Retinal pigment epithelial cell (primary cell): ENCODE results near the gene KCNIP1.

Source experiments
- DNase-seq: peaks from one replicate; pipeline ENCODE4 v3.0.0-alpha.2; 2010; ENCODE audit warnings: low read depth
- H3K4me3 ChIP-seq: 2 replicates; pipeline ENCODE4 v1.5.1; 2011; ENCODE audit warnings: mild to moderate bottlenecking, low read length, control low read depth, moderate library complexity
- TF ChIP-seq, protein P1 (sequence below): conservative IDR thresholded peaks from 2 replicates; pipeline ENCODE4 v1.5.1; 2011; ENCODE audit warnings: low read depth, low read length, control low read depth, inconsistent platforms

KCNIP1 gene

DNA sequence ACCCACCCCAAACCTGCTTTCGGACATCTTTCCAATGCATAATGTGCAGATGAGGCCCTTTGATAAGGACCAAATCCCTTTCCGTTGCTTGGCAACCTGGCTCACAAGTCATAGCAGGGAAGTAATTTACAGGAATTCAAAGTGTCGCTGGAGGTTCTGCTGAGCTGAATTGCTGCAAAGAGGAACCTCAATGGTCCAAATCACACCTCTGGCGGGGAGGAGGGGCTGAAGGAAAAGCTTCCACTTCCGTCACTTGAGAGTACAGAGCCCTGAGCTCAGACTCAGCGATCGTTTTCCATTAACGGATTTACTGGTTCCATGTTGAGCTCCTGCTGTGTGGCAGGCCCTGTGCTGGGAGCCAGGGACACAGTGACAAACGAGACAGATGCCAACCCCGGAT, 99.3 kb downstream of the KCNIP1 start:
- DNase-seq: no peak
- TF ChIP-seq, protein P1, sequence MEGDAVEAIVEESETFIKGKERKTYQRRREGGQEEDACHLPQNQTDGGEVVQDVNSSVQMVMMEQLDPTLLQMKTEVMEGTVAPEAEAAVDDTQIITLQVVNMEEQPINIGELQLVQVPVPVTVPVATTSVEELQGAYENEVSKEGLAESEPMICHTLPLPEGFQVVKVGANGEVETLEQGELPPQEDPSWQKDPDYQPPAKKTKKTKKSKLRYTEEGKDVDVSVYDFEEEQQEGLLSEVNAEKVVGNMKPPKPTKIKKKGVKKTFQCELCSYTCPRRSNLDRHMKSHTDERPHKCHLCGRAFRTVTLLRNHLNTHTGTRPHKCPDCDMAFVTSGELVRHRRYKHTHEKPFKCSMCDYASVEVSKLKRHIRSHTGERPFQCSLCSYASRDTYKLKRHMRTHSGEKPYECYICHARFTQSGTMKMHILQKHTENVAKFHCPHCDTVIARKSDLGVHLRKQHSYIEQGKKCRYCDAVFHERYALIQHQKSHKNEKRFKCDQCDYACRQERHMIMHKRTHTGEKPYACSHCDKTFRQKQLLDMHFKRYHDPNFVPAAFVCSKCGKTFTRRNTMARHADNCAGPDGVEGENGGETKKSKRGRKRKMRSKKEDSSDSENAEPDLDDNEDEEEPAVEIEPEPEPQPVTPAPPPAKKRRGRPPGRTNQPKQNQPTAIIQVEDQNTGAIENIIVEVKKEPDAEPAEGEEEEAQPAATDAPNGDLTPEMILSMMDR: no peak
- no peak overlapping the region for H3K4me3 ChIP-seq

DNA sequence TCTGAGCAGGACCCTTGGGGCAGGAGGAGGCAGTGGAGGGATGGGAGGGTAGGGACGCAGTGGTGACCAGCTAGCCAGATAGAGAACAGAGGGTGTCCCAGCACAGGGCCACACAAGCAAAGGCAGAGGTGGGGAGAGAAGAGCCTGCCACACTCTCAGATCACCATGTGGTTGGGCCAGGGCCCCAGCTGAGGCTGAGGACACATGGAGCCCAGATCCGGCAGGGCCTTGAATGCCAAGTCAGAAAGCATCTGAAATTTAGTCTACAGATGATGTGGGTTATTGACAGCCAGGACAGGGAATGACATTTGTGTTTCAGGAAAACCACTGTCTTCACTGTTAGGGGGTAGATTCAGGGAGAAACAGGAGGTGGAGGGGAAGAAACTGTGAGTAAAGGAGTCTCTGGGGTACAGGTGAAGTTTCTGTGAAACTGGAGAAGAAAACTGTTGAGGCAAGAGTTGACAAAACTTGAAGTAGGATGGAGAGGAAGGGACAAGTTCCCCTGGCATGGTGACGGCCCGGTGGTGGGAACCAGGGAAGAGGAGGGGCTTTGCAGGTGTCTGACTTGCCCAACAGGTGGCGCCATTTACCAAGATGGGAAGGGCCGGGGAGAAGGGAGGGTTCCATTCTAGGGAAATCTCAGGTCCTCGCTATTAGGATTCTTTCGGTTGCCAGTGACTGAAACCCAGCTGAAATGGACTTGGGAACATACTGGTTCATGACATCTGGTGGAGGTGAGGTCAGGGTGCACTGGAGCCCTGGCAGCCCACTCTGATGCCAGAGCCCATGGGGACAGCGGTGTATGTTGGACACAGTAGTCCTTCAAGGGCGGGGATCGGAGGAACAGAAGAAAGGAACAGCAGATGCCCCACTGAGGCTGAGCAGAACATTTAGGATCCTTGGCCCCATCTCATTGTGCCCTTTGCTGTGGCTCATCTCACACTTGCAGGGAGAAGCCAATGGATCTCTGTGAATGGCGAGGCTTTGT, 100.1 kb downstream of the KCNIP1 start:
- DNase-seq: no peak
- H3K4me3 ChIP-seq: no peak overlapping the region
- TF ChIP-seq, protein P1: peak; percentile 81

DNA sequence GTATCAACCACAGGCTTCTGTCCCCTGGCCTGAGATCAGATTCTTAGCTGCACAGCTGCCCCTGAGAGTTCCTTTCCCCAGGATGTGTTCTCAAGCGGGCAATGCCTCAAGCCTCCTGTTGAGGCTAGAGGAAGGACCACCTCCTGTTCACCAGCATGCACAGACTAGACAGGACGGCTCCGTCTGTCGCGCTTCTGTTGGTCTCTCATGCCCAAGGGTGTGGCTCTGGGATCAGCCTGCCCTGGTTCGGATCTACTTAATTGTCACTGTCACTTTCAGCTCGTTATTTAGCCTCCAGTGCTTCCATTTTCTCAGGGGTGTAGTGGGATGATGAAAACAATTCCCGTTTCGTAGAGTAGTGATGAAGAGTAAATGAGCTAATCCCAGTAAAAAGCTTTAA, 103.1 kb downstream of the KCNIP1 start:
- DNase-seq: no peak
- H3K4me3 ChIP-seq: no peak overlapping the region
- TF ChIP-seq, protein P1: no peak

DNA sequence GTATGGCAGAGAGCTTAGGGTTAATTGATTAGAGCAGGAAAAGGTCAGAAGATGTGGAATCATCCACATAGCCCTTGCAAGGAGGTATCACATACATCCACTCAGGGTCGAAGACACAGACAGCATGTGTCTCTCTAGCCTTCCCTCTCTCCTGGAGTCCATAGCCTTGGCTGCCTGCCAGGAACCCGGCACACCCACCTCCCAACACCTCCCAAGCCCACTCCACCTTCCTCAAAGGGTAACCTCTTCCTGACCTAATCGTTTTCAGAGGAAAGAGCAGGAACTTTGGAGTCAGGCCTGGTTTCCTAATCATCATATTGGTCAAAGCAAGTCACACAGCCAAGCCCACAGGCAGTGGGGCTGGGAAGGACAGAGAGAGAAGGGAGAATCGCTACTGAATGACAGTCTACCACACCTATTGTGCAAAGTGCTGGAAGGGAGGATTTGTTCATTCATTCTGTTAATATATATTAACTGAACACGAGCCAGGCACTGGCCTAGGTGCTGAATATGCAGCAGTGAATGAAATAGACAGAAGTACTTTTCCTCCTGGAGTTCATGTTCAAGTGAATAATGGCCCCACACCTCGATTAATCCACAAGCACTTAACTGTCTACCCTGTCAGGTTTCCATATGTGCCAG, 107.8 kb downstream of the KCNIP1 start:
- no peak for DNase-seq
- no peak overlapping the region for H3K4me3 ChIP-seq
- TF ChIP-seq, protein P1: no peak

DNA sequence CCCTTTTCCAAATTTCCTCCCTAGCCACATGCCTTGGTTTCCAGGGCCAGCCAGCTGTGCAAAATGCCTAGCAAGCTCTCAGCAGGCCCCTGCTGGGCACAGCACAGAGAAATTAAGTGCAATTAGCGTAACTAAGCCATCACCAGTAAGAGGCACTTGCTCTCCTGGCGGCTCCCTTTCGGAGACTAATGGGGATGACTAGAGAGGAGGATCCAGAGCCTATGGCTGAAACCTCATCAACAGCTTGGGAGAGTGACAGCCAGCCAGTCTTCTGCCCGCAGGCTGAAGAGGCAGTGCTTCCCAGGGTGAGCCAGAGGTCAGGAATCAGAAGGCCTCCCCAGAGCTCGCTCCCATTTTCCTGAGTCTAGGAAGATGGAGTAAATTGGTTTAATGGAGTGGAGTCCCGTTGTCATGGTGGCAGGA, 108.4 kb downstream of the KCNIP1 start:
- no peak overlapping the region for H3K4me3 ChIP-seq
- TF ChIP-seq, protein P1: no peak
- no peak for DNase-seq

DNA sequence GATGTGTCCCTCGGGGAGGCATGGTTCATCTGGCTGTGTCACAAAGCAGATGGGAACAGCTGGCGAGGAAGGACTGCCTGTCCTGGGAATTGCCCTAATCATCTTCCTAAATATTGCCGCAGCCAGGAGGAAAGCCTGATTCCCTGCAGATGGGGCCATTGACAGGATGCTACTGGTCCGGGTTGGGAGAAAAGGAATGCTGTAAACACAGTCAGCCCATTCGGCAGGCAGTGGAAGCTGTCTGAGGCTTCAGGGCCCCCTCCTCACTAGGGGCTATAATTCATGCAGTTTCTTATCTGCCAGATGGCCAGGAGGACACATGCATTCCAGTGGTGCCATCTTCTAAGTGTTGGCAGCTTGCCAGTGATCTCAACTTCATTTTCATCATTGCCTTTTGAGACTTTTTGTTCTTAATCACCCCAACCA, 110.3 kb downstream of the KCNIP1 start:
- TF ChIP-seq, protein P1: no peak
- DNase-seq: no peak
- no peak overlapping the region for H3K4me3 ChIP-seq
